Right lobe of liver (tissue), 6 donors: ENCODE data around the gene ESYT1. TPM values are rescaled to one million over a fixed set of nuclear protein-coding genes. Genes with fewer than 3 reads are reported as not detected.

Experiments used
- ATAC-seq, 4 donors: fragments of 200-7000 bp; cut with Tn5 transposase; one replicate each; pipeline ENCODE4 v1.9.1; 2020; ENCODE audit warnings: mild to moderate bottlenecking in 4 of 4, moderate library complexity in 4 of 4
- DNase-seq, 3 donors: peaks; one replicate each; pipeline ENCODE4 v3.0.0-alpha.2; 2020
- H3K27ac ChIP-seq, 3 donors: fragments of 200-600 bp; one replicate each; pipeline ENCODE4 v1.8.0; 2022
- H3K27me3 ChIP-seq, 2 donors: fragments of 200-600 bp; one replicate each; pipeline ENCODE4 v1.8.0; 2022
- H3K36me3 ChIP-seq, 4 donors: fragments of 200-600 bp; sonication (generic) in 1 of 4; one replicate each; pipeline versions ENCODE4 v1.5.1 to v1.8.0; 2017 to 2022; ENCODE audit warnings: control low read depth in 1 of 4
- H3K4me1 ChIP-seq, 4 donors: fragments of 200-600 bp; sonication (generic) in 1 of 4; one replicate each; pipeline versions ENCODE4 v1.5.1 to v1.8.0; 2017 to 2022; ENCODE audit warnings: control low read depth in 1 of 4
- H3K4me3 ChIP-seq, 3 donors: fragments of 200-600 bp; one replicate each; pipeline ENCODE4 v1.8.0; 2022
- H3K9me3 ChIP-seq, 4 donors: fragments of 200-600 bp; sonication (generic) in 1 of 4; one replicate each; pipeline versions ENCODE4 v1.5.1 to v1.8.0; 2017 to 2022; ENCODE audit warnings: control low read depth in 1 of 4
- POLR2A ChIP-seq: fragments of 450-650 bp; IDR thresholded peaks from one replicate; pipeline ENCODE4 v1.6.1; 2017; ENCODE audit warnings: antibody characterized with exemption, mild to moderate bottlenecking
- WGBS: methylation state at CpG from one replicate; pipeline ENCODE4 v1.1.6; 2018; ENCODE audit warnings: low coverage, low lambda C conversion rate; ENCODE audit not compliant: insufficient coverage; ENCODE audit errors: missing lambda C conversion rate; 5-methylcytosine and 5-hydroxymethylcytosine counted together
- intact Hi-C, 2 donors: fragments of 100-400 bp; cut with DNase I; formaldehyde crosslinking; loops; one replicate each; pipeline versions ENCODE4 v1.11.2 to v1.14.1; 2022
- total RNA-seq, 6 experiments: library from RNA; depleted of rRNA in 2 of 6; stranded (reverse); fragments of >200 nt in 2 of 6; fragmentation: NEBNext Ultra II Directional in 3 of 6; extraction: Animal tissue kit (Norgen Biotek cat#: 25700) in 3 of 6; gene quantifications; one replicate each; pipeline versions ENCODE4 v1.1.0 to v1.2.4, GENCODE V29; 2016 to 2023
- TF ChIP-seq, protein P1 (sequence below), 4 donors: fragments of 200-600 bp in 3 of 4; fragments of 450-650 bp in 1 of 4; IDR thresholded peaks; one replicate each; pipeline versions ENCODE4 v1.5.1 to v1.8.0; 2016 to 2022; ENCODE audit warnings: antibody characterized with exemption in 4 of 4, mild to moderate bottlenecking in 2 of 4
- donor health status: DM: no; HTN: yes; CAD: no.
- donor health status: DM: no; HTN: no; CAD: no.
- donor health status: DM: no; HTN: no; CAD: no.
- donor health status: DM: no; HTN: yes; CAD: no.
- donor health status: DM: no; HTN: yes; CAD: no.

The ESYT1 gene
- total RNA-seq, 6 experiments from 2014 or later = 56.5 to 117 (median 70.3) TPM

DNA sequence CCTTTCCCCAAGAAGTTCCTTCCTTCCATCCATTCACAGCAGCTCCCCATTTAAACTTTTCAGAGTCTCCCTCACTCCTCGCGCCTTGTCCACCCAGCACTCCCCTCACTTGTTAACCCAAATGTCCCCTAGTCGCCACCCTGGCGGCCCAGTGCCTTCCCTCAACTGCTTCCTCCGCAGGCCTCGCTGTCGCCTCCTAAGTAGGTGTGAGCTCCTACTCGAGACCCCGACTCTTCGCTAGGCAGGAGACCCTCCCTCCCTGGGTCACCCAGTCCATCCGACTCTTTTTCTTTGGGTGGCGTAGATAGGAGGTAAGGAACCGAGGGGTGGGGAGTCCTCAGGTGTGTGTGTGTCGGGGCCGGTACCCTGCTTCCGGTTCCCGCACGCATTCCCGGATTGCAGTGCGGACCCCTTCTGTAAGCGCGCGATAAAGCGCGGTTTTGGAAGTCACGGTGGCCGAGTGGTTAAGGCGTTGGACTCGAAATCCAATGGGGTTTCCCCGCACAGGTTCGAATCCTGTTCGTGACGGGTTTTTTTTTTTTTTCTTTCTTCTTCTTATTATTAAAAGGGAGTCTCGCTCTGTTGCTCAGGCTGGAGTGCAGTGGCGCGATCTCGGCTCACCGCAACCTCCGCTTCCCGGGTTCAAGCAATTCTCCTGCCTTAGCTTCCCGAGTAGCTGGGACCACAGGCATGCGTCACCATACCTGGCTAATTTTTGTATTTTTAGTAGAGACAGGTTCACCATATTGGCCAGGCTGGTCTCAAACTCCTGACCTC, 62.0 kb downstream of the ESYT1 start:
- Histone ChIP-seq H3K27me3 (no peaks in the 10 kb centered on the region), H3K4me3 (peak overlapping the region; percentile 44 to 80 (median 77)), H3K4me1 (peaks cover 0 to 13% (median 6%) of the 10 kb centered on the region in 4 donors), H3K36me3 (peaks cover 0 to 10% (median 2%) of the 10 kb centered on the region in 4 donors), H3K27ac (peak overlapping the region; percentile 78 to 93 (median 82)), H3K9me3 (no peaks in the 10 kb centered on the region)
- 0% methylated on average over 39 of the region's 42 CpGs for WGBS
- ATAC-seq (peak; percentile 59 to 74 (median 65)), DNase-seq (peak; percentile 77 to 87 (median 78))
- intact Hi-C loops = loop anchor here (5.0 kb wide), 2 partner anchors 58 to 63 kb away; partner anchors contain the start of gene ESYT1 (in 1 of the 2)
- TF ChIP-seq, protein P1, sequence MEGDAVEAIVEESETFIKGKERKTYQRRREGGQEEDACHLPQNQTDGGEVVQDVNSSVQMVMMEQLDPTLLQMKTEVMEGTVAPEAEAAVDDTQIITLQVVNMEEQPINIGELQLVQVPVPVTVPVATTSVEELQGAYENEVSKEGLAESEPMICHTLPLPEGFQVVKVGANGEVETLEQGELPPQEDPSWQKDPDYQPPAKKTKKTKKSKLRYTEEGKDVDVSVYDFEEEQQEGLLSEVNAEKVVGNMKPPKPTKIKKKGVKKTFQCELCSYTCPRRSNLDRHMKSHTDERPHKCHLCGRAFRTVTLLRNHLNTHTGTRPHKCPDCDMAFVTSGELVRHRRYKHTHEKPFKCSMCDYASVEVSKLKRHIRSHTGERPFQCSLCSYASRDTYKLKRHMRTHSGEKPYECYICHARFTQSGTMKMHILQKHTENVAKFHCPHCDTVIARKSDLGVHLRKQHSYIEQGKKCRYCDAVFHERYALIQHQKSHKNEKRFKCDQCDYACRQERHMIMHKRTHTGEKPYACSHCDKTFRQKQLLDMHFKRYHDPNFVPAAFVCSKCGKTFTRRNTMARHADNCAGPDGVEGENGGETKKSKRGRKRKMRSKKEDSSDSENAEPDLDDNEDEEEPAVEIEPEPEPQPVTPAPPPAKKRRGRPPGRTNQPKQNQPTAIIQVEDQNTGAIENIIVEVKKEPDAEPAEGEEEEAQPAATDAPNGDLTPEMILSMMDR (IDR thresholded peaks at IDR 0.05) = no peak
- TF ChIP-seq POLR2A = no peak

DNA sequence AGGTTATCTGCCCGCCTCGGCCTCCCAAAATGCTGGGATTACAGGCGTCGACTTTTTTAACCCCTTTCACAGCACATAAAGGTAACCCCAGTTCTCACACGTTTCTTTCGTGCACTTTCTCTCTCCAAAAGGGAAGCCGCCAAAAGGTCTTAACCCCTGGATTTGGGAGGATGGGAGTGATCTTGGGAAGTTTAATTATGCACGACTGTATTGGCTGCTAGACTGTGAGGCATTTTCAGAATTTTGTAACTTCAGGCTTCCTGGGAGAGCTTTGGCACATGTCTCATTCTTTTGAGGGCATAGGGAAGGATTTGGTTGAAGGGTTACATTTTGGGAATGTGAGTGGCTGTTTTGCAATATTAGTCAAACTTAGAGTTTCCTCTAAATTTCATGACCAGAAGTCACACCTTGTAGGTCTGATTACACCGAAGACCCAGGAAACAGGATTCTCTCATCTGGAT, 62.7 kb downstream of the ESYT1 start:
- peak overlapping the region; percentile 78 to 93 (median 82) for H3K27ac ChIP-seq
- DNase-seq (no peak), ATAC-seq (no peak)
- peaks cover 0 to 13% (median 6%) of the 10 kb centered on the region in 4 donors for H3K4me1 ChIP-seq
- H3K36me3 ChIP-seq = peaks cover 0 to 4% (median 2%) of the 10 kb centered on the region in 4 donors
- H3K9me3 ChIP-seq = no peaks in the 10 kb centered on the region
- no peak for TF ChIP-seq POLR2A
- TF ChIP-seq, protein P1 (IDR thresholded peaks at IDR 0.05) = no peak
- no peaks in the 10 kb centered on the region for H3K27me3 ChIP-seq
- H3K4me3 ChIP-seq = peak overlapping the region; percentile 44 to 80 (median 77)
- intact Hi-C loops = no loop called here
- 10% methylated on average over 8 of the region's 9 CpGs for WGBS

DNA sequence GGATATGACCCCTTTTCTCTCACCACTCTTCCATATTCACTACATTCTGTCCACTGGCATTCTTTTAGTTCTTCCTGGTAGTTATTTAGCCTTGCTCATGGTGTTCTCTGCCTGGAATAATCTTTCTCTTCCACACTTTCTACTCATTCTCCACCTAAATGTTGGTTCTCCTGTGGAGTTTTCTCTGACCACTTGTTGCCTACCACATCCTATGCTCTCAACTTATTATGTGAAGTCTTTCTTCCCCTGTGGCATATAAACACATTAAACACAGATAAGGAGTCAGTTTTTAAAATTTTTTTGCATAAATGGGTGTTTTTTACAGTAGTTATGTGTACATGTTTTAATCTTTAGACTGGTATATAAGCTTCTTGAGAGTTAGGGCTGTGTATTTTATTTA, 64.5 kb downstream of the ESYT1 start:
- DNase-seq (no peak), ATAC-seq (no peak)
- intact Hi-C loops = no loop called here
- Histone ChIP-seq H3K27ac (no peak overlapping the region), H3K4me1 (peaks cover 0 to 12% (median 6%) of the 10 kb centered on the region in 4 donors), H3K9me3 (no peaks in the 10 kb centered on the region), H3K36me3 (no peaks in the 10 kb centered on the region), H3K4me3 (no peak overlapping the region), H3K27me3 (no peaks in the 10 kb centered on the region)
- TF ChIP-seq, protein P1 (IDR thresholded peaks at IDR 0.05) = no peak
- no peak for TF ChIP-seq POLR2A

DNA sequence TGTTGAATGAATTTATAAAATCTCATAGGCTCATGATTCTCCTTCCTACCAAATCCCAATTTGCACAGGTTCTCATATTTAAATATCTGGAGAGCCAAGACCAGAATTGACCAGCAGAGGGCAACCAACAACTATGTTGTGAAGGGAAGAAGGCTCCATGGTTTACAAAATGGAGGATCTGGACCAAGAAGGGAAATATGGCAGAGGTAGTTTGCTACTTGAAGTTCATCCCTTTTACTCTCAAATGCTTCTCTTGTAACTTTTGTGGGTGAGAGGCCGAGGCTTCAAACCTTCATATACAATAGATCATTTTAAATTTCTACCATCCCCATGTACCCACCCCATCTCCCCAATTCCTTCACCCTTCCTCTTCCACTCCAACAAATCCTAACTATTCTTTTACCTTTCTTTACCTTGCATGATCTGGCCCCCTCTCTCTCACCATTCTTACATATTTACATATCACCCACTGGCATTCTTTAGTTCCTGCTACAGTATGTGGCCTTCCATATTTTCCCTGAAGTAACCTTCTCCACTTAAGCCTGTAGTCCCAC, 65.0 kb downstream of the ESYT1 start:
- Histone ChIP-seq H3K9me3 (no peaks in the 10 kb centered on the region), H3K4me1 (peaks cover 0 to 10% (median 3%) of the 10 kb centered on the region in 4 donors), H3K36me3 (no peaks in the 10 kb centered on the region), H3K27me3 (no peaks in the 10 kb centered on the region), H3K4me3 (no peak overlapping the region), H3K27ac (no peak overlapping the region)
- whole genome bisulfite sequencing = 11% methylated on average over 1 of the region's 1 CpG
- ATAC-seq (peak; percentile 43 to 48 (median 45)), DNase-seq (peak in 2 of 3 donors; percentile 46 to 82)
- TF ChIP-seq POLR2A = no peak
- TF ChIP-seq, protein P1 (IDR thresholded peaks at IDR 0.05) = peak; percentile 83 to 89 (median 86)
- intact Hi-C loops = no loop called here

Other genes starting within 250 kb of the ESYT1 start
- gene PYM1, start 200.4 kb upstream of the ESYT1 start, total RNA-seq = 10 to 100 TPM; 16.5 to 36.4 (median 20.9) TPM
- 1 to 10 TPM; 2.7 to 7.6 (median 4.9) TPM for gene DGKA, start 197.1 kb upstream of the ESYT1 start, total RNA-seq
- 1 to 10 TPM; 1.5 to 4.5 (median 2.7) TPM for gene PMEL, start 162.2 kb upstream of the ESYT1 start, total RNA-seq
- 10 to 100 TPM in 3 of 6 experiments, 1 to 10 TPM in 3; 8.0 to 14.9 (median 10.6) TPM for gene CDK2, start 161.4 kb upstream of the ESYT1 start, total RNA-seq
- gene RAB5B, start 154.2 kb upstream of the ESYT1 start, total RNA-seq = 10 to 100 TPM; 36.5 to 60.7 (median 51.6) TPM
- 10 to 100 TPM; 31.5 to 63.7 (median 47.9) TPM for gene SUOX, start 131.0 kb upstream of the ESYT1 start, total RNA-seq
- 1 to 10 TPM in 5 of 6 experiments, under 1 TPM in 1; 0.99 to 2.6 (median 2.3) TPM for gene IKZF4, start 107.2 kb upstream of the ESYT1 start, total RNA-seq
- 100 to 1,000 TPM in 2 of 6 experiments, 10 to 100 TPM in 4; 17.2 to 600 (median 24.9) TPM for gene RPS26, start 86.3 kb upstream of the ESYT1 start, total RNA-seq
- gene ERBB3, start 48.1 kb upstream of the ESYT1 start, total RNA-seq = 100 to 1,000 TPM in 1 of 6 experiments, 10 to 100 TPM in 5; 39.1 to 139 (median 66.9) TPM
- 10 to 100 TPM; 29.7 to 82.4 (median 36.6) TPM for gene PA2G4, start 23.7 kb upstream of the ESYT1 start, total RNA-seq
- 1,000 to 10,000 TPM in 4 of 6 experiments, 100 to 1,000 TPM in 2; 516 to 1,547 (median 1,257) TPM for gene RPL41, start 11.6 kb upstream of the ESYT1 start, total RNA-seq
- gene ZC3H10, start 10.0 kb upstream of the ESYT1 start, total RNA-seq = 1 to 10 TPM; 1.7 to 5.4 (median 3.2) TPM
- gene MYL6B, start 24.3 kb downstream of the ESYT1 start, total RNA-seq = 10 to 100 TPM in 5 of 6 experiments, 1 to 10 TPM in 1; 4.9 to 18.7 (median 12.6) TPM
- 100 to 1,000 TPM; 409 to 644 (median 490) TPM for gene MYL6, start 30.1 kb downstream of the ESYT1 start, total RNA-seq
- gene SMARCC2, start 61.2 kb downstream of the ESYT1 start, total RNA-seq = 10 to 100 TPM; 17.9 to 40.8 (median 25.7) TPM
- 10 to 100 TPM; 10.6 to 23.0 (median 12.3) TPM for gene RNF41, start 93.7 kb downstream of the ESYT1 start, total RNA-seq
- 10 to 100 TPM; 10.3 to 24.3 (median 14.8) TPM for gene NABP2, start 96.1 kb downstream of the ESYT1 start, total RNA-seq
- gene SLC39A5, start 101.8 kb downstream of the ESYT1 start, total RNA-seq = 100 to 1,000 TPM in 3 of 6 experiments, 10 to 100 TPM in 3; 39.7 to 209 (median 110) TPM
- 10 to 100 TPM; 10.6 to 16.1 (median 12.2) TPM for gene ANKRD52, start 130.1 kb downstream of the ESYT1 start, total RNA-seq
- gene COQ10A, start 138.7 kb downstream of the ESYT1 start, total RNA-seq = 10 to 100 TPM in 3 of 6 experiments, 1 to 10 TPM in 3; 5.5 to 25.1 (median 13.0) TPM
- gene CS, start 172.1 kb downstream of the ESYT1 start, total RNA-seq = 100 to 1,000 TPM in 1 of 6 experiments, 10 to 100 TPM in 5; 45.6 to 109 (median 61.2) TPM
- 10 to 100 TPM; 63.7 to 93.7 (median 76.5) TPM for gene CNPY2, start 187.7 kb downstream of the ESYT1 start, total RNA-seq
- 100 to 1,000 TPM in 1 of 6 experiments, 10 to 100 TPM in 5; 21.7 to 109 (median 57.7) TPM for gene PAN2, start 205.7 kb downstream of the ESYT1 start, total RNA-seq
- not detected for gene IL23A, start 210.6 kb downstream of the ESYT1 start, total RNA-seq
- 100 to 1,000 TPM in 4 of 6 experiments, 10 to 100 TPM in 2; 82.8 to 182 (median 108) TPM for gene STAT2, start 231.8 kb downstream of the ESYT1 start, total RNA-seq
- 100 to 1,000 TPM; 110 to 270 (median 205) TPM for gene APOF, start 234.6 kb downstream of the ESYT1 start, total RNA-seq